CD4-positive, CD25-positive, alpha-beta regulatory T cell (primary cell): ENCODE results near the gene MARCHF5. TPM values are rescaled to one million over a fixed set of nuclear protein-coding genes. Genes with fewer than 3 reads are reported as not detected.
A peak's percentile ranks its signal among the peaks of the same experiment; 100 is the strongest.

ENCODE experiments used
- ATAC-seq, 2 donors: fragments of 150-1000 bp; cut with Tn5 transposase; one replicate each; pipeline ENCODE4 v1.10.0; 2021; ENCODE audit warnings: low read depth in 2 of 2, moderate number of reproducible peaks in 2 of 2, moderate library complexity in 1 of 2
- DNase-seq, 3 donors: peaks; one replicate each; pipeline versions ENCODE4 v3.0.0 to v3.0.0-alpha.2; 2012 to 2022; ENCODE audit warnings: mixed read lengths in 1 of 3
- H3K27ac ChIP-seq: one replicate; pipeline ENCODE4 v1.7.0; 2013; ENCODE audit warnings: mild to moderate bottlenecking, low read length; ENCODE audit not compliant: insufficient read depth, poor library complexity, severe bottlenecking
- H3K27me3 ChIP-seq: one replicate; pipeline ENCODE4 v1.7.0; 2013; ENCODE audit warnings: low read length; ENCODE audit not compliant: control insufficient read depth, insufficient read depth
- H3K36me3 ChIP-seq: one replicate; pipeline ENCODE4 v1.7.0; 2013; ENCODE audit warnings: mild to moderate bottlenecking, low read length, moderate library complexity; ENCODE audit not compliant: control insufficient read depth, insufficient read depth
- H3K4me1 ChIP-seq: 2 replicates; pipeline ENCODE4 v1.7.0; 2013; ENCODE audit warnings: mild to moderate bottlenecking, low read length; ENCODE audit not compliant: insufficient read depth, control insufficient read depth, poor library complexity, severe bottlenecking
- H3K4me3 ChIP-seq: one replicate; pipeline ENCODE4 v1.7.0; 2013; ENCODE audit warnings: low read depth, mild to moderate bottlenecking, low read length, moderate library complexity
- H3K9me3 ChIP-seq, 2 experiments: 1 replicate in 1 of 2; 2 replicates in 1 of 2; pipeline ENCODE4 v1.7.0; 2013; ENCODE audit warnings: low read length in 2 of 2, mild to moderate bottlenecking in 1 of 2, moderate library complexity in 1 of 2; ENCODE audit not compliant: control insufficient read depth in 2 of 2
- H3K27ac Mint-ChIP-seq, 3 donors: one replicate each; pipeline ENCODE4 v1.8.0; 2020 to 2022; ENCODE audit warnings: mild to moderate bottlenecking in 3 of 3, mixed read lengths in 3 of 3, moderate library complexity in 2 of 3
- H3K27me3 Mint-ChIP-seq: one replicate; pipeline ENCODE4 v1.8.0; 2022; ENCODE audit warnings: mild to moderate bottlenecking, mixed read lengths
- H3K36me3 Mint-ChIP-seq: one replicate; pipeline ENCODE4 v1.8.0; 2020; ENCODE audit warnings: mixed read lengths
- H3K4me1 Mint-ChIP-seq, 4 donors: one replicate each; pipeline ENCODE4 v1.8.0; 2020 to 2022; ENCODE audit warnings: mixed read lengths in 4 of 4, mild to moderate bottlenecking in 1 of 4
- H3K4me3 Mint-ChIP-seq, 4 donors: one replicate each; pipeline ENCODE4 v1.8.0; 2020 to 2022; ENCODE audit warnings: mild to moderate bottlenecking in 4 of 4, mixed read lengths in 4 of 4, moderate library complexity in 3 of 4
- H3K9me3 Mint-ChIP-seq, 7 donors: one replicate each; pipeline ENCODE4 v1.8.0; 2020 to 2022; ENCODE audit warnings: mixed read lengths in 7 of 7, mild to moderate bottlenecking in 3 of 7, moderate library complexity in 2 of 7
- polyA plus RNA-seq, 4 donors: library from polyadenylated mRNA; unstranded; fragments of 300-500 nt; fragmentation: Illumina TruSeq; gene quantifications; one replicate each; pipeline ENCODE4 v1.2.3, GENCODE V29; 2021
- total RNA-seq: library from RNA; stranded (reverse); gene quantifications from one replicate; pipeline ENCODE4 v1.2.3, GENCODE V29; 2022

Gene MARCHF5
- total and polyA plus RNA-seq, 5 donors from 2014 or later, result 21.8 to 36.6 (median 27.2) TPM

DNA sequence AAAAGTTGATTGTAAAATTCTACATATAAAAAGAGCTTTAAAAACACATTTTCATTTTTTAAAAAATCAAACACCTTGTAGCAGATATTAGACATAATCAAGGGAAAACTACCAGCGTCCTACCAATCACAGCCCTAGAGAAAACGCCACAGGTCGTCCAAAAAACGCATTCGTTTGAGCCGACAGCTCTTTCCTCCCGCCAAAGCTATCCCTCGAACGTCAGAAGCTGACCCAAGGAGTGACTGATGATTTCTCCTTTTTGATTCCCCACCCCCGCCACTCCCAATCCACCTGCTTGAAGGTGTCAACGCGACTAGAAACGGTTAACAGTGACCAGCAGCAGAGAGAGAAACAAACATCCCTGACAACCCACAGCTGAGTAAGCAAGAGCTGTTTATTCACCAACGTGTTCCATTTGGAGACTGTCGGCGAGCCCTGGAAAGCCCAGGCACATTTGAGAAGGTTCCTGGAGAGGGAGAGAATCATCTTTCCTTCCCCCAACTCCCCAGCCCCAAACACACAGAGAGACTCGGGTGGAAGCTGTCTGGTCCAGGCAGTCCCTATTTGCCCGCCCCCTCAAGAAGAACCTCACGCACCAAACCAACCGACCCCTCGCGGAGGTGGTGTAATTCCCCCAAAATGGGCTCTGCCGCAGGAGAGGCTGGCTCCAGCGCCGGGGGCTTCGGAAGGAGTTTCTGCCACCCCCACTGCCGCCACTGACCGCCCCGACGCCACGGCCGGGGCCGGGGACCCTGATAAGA lies 711 bp upstream of the MARCHF5 start:
- no peak for ATAC-seq
- H3K4me1 Mint-ChIP-seq, result peaks cover 14 to 47% (median 29%) of the 10 kb centered on the region in 4 donors
- Histone ChIP-seq H3K4me3 (peak overlapping the region; percentile 90), H3K36me3 (no peaks in the 10 kb centered on the region), H3K27me3 (no peaks in the 10 kb centered on the region), H3K9me3 (no peaks in the 10 kb centered on the region), H3K4me1 (peaks cover 27% of the 10 kb centered on the region), H3K27ac (peak overlapping the region; percentile 80)
- no peaks in the 10 kb centered on the region for H3K9me3 Mint-ChIP-seq
- H3K36me3 Mint-ChIP-seq, result peaks cover 8% of the 10 kb centered on the region
- H3K4me3 Mint-ChIP-seq, result peak overlapping the region; percentile 96 to 98 (median 97)
- H3K27ac Mint-ChIP-seq, result peak overlapping the region in 2 of 3 donors; percentile 82 to 88
- no peaks in the 10 kb centered on the region for H3K27me3 Mint-ChIP-seq
- peak in 2 of 3 donors; percentile 27 to 37 for DNase-seq

DNA sequence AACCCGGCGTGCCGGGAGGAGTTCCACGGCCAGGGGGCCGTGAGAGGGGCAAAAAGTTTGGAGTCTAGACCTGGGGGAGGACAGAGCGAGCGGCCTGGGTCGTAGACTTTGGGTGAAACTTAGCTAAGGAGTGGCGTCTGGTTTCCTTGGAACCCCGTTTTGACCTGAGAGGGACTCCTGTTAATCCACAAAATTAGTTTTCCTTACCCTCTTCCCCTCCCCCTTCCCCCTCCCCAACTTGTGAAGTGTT lies 574 bp downstream of the MARCHF5 start:
- Mint-ChIP-seq H3K9me3 (no peaks in the 10 kb centered on the region), H3K27me3 (no peaks in the 10 kb centered on the region), H3K4me1 (peaks cover 12 to 48% (median 35%) of the 10 kb centered on the region in 4 donors), H3K27ac (peak overlapping the region in 1 of 3 donors; percentile 83), H3K4me3 (peak overlapping the region; percentile 96 to 98 (median 97)), H3K36me3 (peaks cover 8% of the 10 kb centered on the region)
- Histone ChIP-seq H3K4me1 (peaks cover 27% of the 10 kb centered on the region), H3K27ac (peak overlapping the region; percentile 80), H3K4me3 (peak overlapping the region; percentile 83), H3K9me3 (no peaks in the 10 kb centered on the region), H3K36me3 (no peaks in the 10 kb centered on the region), H3K27me3 (no peaks in the 10 kb centered on the region)
- ATAC-seq, result peak in 1 of 2 donors; percentile 1
- no peak for DNase-seq

DNA sequence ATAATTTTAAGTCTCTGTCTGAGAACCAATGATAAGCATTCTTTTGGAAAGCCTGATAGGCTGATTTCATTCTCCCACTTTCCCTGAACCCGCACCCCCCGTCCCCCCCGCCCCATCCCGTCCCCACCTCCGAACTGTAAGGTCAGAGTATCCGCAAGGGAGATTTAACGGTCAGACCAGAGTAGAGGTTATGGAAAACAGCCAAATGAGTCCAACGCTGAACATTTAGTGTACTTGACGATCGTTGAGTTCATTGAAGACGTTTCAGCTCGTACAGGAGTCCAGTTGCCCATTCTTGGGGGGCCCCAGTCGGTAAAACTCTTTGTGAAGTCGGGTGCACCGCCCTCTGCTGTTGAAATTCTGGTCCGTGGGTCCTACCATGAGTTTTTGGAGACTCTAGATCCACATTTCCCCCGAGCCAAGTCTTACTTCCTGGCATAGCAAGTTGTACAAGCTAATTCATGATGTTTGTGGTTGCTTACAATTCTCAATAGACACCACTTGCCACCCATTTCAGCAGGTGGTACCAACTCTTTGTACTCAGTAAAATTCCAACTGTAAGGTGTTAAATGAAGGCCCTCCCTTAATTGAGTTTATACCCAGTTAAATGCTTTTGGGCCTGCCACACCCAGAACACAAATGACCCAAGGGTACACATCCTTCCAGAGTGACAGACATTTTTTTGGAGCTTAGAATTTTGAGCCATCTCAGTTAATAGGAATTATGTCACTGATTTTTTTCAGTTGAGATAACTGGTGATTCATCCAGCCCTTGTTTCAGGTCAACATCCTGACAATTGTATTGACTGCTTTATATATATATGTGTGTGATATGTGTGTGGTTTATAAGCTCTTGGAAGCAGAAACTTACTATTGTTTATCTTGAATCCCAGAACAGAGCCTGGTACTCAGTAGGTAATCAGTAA lies 1.2 kb downstream of the MARCHF5 start:
- peak overlapping the region; percentile 83 for H3K4me3 ChIP-seq
- no peaks in the 10 kb centered on the region for H3K9me3 ChIP-seq
- Mint-ChIP-seq H3K4me3 (peak overlapping the region; percentile 96 to 98 (median 97)), H3K4me1 (peaks cover 16 to 54% (median 38%) of the 10 kb centered on the region in 4 donors), H3K36me3 (peaks cover 12% of the 10 kb centered on the region), H3K27ac (peak overlapping the region; percentile 75 to 83 (median 83)), H3K27me3 (no peaks in the 10 kb centered on the region), H3K9me3 (no peaks in the 10 kb centered on the region)
- peak in 2 of 3 donors; percentile 25 to 81 for DNase-seq
- H3K27me3 ChIP-seq, result no peaks in the 10 kb centered on the region
- peaks cover 27% of the 10 kb centered on the region for H3K4me1 ChIP-seq
- peak overlapping the region; percentile 80 for H3K27ac ChIP-seq
- no peak for ATAC-seq
- H3K36me3 ChIP-seq, result no peaks in the 10 kb centered on the region

DNA sequence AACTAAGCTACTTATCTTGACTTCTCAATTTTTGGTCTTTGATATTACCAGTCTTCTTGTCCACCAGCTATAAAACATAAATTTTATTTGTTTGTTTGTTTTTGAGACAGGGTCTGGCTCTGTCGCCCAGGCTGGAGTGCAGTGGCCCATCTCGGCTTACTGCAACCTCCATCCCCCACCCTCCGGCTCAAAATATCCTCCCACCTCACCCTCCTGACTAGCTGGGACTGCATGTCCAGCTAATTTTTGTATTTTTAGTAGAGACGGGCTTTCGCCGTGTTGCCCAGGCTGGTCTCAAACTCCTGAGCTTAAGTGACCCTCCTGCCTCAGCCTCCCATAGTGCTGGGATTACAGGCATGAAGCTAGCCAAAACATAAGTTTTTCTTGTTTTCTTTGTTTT lies 7.5 kb downstream of the MARCHF5 start:
- Mint-ChIP-seq H3K27me3 (no peaks in the 10 kb centered on the region), H3K4me3 (no peak overlapping the region), H3K36me3 (peaks cover 29% of the 10 kb centered on the region), H3K9me3 (no peaks in the 10 kb centered on the region), H3K4me1 (peaks cover 23 to 74% (median 48%) of the 10 kb centered on the region in 4 donors), H3K27ac (no peak overlapping the region)
- Histone ChIP-seq H3K4me1 (peaks cover 19% of the 10 kb centered on the region), H3K27me3 (no peaks in the 10 kb centered on the region), H3K4me3 (no peak overlapping the region), H3K9me3 (no peaks in the 10 kb centered on the region), H3K36me3 (peaks cover 3% of the 10 kb centered on the region), H3K27ac (no peak overlapping the region)
- no peak for DNase-seq
- ATAC-seq, result no peak

DNA sequence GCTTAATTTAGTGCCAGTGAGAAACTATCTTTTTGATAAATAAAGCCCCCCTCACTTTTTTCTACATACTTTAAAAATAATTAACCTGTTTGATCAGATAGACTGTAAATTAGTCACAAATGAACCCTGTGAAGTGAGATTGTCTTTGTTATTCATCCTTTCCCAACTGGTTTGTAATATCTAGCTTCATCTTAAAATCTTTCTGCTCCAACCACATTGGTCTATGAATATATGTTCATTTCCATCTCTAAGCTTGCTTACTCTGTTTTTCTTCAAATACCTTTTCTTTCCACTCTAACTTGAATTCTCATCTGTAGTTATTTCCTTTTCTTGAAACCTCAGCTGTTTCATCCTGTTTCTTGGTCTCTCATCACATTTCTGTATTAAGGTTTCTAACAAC lies 12.1 kb downstream of the MARCHF5 start:
- Mint-ChIP-seq H3K4me3 (peak overlapping the region in 2 of 4 donors; percentile 0 to 11), H3K27me3 (no peaks in the 10 kb centered on the region), H3K36me3 (peaks cover 14% of the 10 kb centered on the region), H3K27ac (peak overlapping the region in 1 of 3 donors; percentile 11), H3K4me1 (peaks cover 25 to 72% (median 41%) of the 10 kb centered on the region in 4 donors), H3K9me3 (no peaks in the 10 kb centered on the region)
- Histone ChIP-seq H3K4me1 (peaks cover 11% of the 10 kb centered on the region), H3K27ac (no peak overlapping the region), H3K9me3 (no peaks in the 10 kb centered on the region), H3K27me3 (no peaks in the 10 kb centered on the region), H3K4me3 (no peak overlapping the region), H3K36me3 (peaks cover 3% of the 10 kb centered on the region)
- peak in 1 of 3 donors; percentile 11 for DNase-seq
- ATAC-seq, result no peak

DNA sequence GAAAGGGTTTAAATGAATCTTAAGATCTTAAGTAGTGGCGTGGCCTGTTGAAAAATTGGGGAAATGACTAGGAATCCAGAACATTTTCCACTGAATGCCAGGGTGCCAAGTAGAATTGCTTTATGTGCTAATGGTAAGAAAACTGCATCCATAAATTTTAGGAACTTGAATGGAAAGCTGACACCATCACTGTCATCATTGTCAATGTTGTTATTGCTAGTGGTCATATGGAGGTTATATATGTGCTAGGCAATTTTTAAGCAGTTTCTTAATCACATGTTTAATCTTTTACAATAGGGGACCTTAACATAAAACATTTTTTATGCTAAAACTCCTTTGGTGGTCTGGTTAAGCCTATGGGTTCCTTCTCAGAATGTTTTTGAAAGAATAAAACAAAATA lies 13.1 kb downstream of the MARCHF5 start:
- no peaks in the 10 kb centered on the region for H3K9me3 ChIP-seq
- H3K27ac ChIP-seq, result no peak overlapping the region
- Mint-ChIP-seq H3K27me3 (no peaks in the 10 kb centered on the region), H3K36me3 (peaks cover 9% of the 10 kb centered on the region), H3K27ac (no peak overlapping the region), H3K4me1 (peaks cover 23 to 69% (median 37%) of the 10 kb centered on the region in 4 donors), H3K9me3 (no peaks in the 10 kb centered on the region), H3K4me3 (no peak overlapping the region)
- H3K27me3 ChIP-seq, result no peaks in the 10 kb centered on the region
- H3K36me3 ChIP-seq, result no peaks in the 10 kb centered on the region
- no peak for DNase-seq
- no peak for ATAC-seq
- H3K4me3 ChIP-seq, result no peak overlapping the region
- peaks cover 11% of the 10 kb centered on the region for H3K4me1 ChIP-seq

DNA sequence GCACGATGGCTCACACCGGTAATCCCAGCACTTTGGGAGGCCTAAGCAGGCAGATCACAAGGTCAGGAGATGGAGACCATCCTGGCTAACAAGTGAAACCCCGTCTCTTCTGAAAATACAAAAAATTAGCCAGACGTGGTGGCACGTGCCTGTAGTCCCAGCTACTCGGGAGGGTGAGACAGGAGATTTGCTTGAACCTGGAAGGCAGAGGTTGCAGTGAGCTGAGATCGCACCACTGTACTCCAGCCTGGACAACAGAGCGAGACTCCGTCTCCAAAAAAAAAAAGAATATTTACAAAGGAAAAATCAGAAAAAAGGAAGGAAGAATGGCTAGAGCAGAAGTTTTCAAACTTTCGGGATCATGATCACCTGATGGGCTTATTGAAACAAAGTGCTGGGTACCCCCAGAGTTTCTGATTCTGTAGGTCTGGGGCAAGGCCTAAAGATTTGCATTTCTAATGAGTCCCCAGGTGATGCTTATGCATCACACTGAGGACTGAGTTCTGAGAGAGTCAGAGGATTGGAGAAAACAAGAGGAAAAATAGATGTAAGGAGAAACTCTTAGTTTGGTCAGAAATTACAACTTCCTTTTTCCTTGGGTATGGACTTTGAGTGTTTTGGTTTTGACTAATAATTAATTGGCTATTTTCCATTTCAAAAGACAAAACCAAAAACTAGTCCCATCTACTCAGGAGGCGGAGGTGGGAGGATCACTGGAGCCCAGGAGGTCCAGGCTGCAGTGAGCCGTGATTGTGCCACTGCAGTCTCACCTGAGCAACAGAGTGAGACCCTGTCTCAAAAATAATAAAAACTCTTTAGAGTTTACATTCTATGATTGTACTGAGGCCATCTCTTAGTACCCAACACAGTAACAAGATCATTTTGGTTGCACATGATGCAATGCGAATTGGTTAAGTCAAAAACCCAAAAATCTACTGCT lies 14.4 kb downstream of the MARCHF5 start:
- H3K4me3 Mint-ChIP-seq, result no peak overlapping the region
- no peaks in the 10 kb centered on the region for H3K36me3 ChIP-seq

More for the DNA sequence above, 14.4 kb downstream of the MARCHF5 start:
- Histone ChIP-seq H3K4me1 (peaks cover 11% of the 10 kb centered on the region), H3K4me3 (no peak overlapping the region), H3K27ac (no peak overlapping the region), H3K27me3 (no peaks in the 10 kb centered on the region), H3K9me3 (no peaks in the 10 kb centered on the region)
- Mint-ChIP-seq H3K27me3 (no peaks in the 10 kb centered on the region), H3K36me3 (no peaks in the 10 kb centered on the region), H3K27ac (peak overlapping the region in 2 of 3 donors; percentile 20 to 34), H3K4me1 (peaks cover 17 to 61% (median 33%) of the 10 kb centered on the region in 4 donors), H3K9me3 (no peaks in the 10 kb centered on the region)
- DNase-seq (no peak), ATAC-seq (no peak)
